H1 (cell line): Measurements from ENCODE around the gene NXT1.

Experiments used
- CREB1 ChIP-seq: IDR thresholded peaks from 2 replicates; pipeline ENCODE4 v1.6.1; 2012; ENCODE audit warnings: inconsistent platforms
- EZH2 ChIP-seq: fragments of 200-600 bp; sonication (generic); IDR thresholded peaks from 2 replicates; pipeline ENCODE4 v1.7.1; 2012; ENCODE audit warnings: low read depth, mild to moderate bottlenecking, moderate library complexity, low read length, inconsistent platforms; ENCODE audit not compliant: severe bottlenecking
- JUND ChIP-seq: IDR thresholded peaks from 2 replicates; pipeline ENCODE4 v1.6.1; 2011; ENCODE audit warnings: mild to moderate bottlenecking, improper control_type of control experiment, low read length
- PHF8 ChIP-seq: fragments of 200-600 bp; sonication (generic); conservative IDR thresholded peaks from 2 replicates; pipeline ENCODE4 v1.7.1; 2012; ENCODE audit warnings: low read depth, mild to moderate bottlenecking, inconsistent platforms, low read length, moderate library complexity
- POLR2A ChIP-seq, 2 experiments: IDR thresholded peaks; 1 replicate in 1 of 2; 2 replicates in 1 of 2; pipeline ENCODE4 v1.6.1; 2011; ENCODE audit warnings: low read depth in 2 of 2, low read length in 2 of 2, mild to moderate bottlenecking in 2 of 2; ENCODE audit errors: control extremely low read depth in 1 of 2
- TF ChIP-seq, protein P1 (sequence below), 3 experiments: IDR thresholded peaks; 1 replicate in 2 of 3; 2 replicates in 1 of 3; pipeline versions ENCODE4 v1.5.1 to v1.6.1; 2011; ENCODE audit warnings: low read length in 3 of 3, mild to moderate bottlenecking in 3 of 3, inconsistent platforms in 2 of 3, low read depth in 1 of 3, moderate library complexity in 1 of 3; ENCODE audit not compliant: insufficient read depth in 1 of 3; ENCODE audit errors: control extremely low read depth in 1 of 3

- TF ChIP-seq POLR2A (IDR thresholded peaks at IDR 0.05; ENCODE audit: control extremely low read depth in 1 of 2, low read depth in 2 of 2, low read length in 2 of 2) = no peak
- TF ChIP-seq PHF8 = no peak
- no peak for TF ChIP-seq JUND
- no peak for TF ChIP-seq CREB1
- TF ChIP-seq, protein P1, sequence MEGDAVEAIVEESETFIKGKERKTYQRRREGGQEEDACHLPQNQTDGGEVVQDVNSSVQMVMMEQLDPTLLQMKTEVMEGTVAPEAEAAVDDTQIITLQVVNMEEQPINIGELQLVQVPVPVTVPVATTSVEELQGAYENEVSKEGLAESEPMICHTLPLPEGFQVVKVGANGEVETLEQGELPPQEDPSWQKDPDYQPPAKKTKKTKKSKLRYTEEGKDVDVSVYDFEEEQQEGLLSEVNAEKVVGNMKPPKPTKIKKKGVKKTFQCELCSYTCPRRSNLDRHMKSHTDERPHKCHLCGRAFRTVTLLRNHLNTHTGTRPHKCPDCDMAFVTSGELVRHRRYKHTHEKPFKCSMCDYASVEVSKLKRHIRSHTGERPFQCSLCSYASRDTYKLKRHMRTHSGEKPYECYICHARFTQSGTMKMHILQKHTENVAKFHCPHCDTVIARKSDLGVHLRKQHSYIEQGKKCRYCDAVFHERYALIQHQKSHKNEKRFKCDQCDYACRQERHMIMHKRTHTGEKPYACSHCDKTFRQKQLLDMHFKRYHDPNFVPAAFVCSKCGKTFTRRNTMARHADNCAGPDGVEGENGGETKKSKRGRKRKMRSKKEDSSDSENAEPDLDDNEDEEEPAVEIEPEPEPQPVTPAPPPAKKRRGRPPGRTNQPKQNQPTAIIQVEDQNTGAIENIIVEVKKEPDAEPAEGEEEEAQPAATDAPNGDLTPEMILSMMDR (IDR thresholded peaks at IDR 0.05; ENCODE audit: control extremely low read depth in 1 of 3, insufficient read depth in 1 of 3, low read depth in 1 of 3, low read length in 3 of 3) = no peak
- no peak for TF ChIP-seq EZH2
These were observed 47.1 kb upstream of the NXT1 start for GRCh38 chr20:23303325-23304102.
